ENCODE measurements around the gene CAPN12.

DNA sequence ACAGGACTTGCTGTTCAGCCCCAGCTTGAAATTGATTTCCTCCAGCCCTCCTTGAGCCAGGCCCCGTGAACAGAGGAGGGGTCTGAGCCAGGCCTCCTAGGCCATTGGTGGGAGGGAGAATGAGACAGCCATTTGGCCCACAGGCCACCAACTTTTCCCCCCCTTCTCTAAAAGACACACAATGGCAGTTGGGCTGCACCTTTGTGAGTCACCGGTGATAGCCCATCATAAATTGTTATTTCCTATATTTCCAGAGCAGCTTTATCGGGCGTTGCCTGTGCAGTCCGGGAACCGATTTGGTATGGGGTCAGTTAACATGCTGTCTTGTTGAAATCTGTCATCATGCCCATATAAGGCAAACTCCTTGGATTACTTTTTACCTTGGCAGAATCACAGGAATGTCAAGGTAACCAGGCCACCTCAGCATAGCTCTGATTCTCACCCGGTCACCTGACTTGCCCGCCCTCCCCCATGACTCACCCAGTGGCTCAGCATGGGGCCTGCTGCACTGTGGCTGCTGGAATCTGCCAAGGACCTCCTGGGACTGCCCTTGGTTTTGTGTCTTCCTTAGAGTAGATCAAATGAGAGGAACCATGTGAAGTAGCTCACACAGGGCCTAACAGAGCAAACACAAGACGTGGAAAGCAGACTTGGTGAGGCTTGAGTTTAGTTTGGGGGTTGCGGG lies 60.7 kb downstream of the CAPN12 start:
- TF ChIP-seq, protein P1, sequence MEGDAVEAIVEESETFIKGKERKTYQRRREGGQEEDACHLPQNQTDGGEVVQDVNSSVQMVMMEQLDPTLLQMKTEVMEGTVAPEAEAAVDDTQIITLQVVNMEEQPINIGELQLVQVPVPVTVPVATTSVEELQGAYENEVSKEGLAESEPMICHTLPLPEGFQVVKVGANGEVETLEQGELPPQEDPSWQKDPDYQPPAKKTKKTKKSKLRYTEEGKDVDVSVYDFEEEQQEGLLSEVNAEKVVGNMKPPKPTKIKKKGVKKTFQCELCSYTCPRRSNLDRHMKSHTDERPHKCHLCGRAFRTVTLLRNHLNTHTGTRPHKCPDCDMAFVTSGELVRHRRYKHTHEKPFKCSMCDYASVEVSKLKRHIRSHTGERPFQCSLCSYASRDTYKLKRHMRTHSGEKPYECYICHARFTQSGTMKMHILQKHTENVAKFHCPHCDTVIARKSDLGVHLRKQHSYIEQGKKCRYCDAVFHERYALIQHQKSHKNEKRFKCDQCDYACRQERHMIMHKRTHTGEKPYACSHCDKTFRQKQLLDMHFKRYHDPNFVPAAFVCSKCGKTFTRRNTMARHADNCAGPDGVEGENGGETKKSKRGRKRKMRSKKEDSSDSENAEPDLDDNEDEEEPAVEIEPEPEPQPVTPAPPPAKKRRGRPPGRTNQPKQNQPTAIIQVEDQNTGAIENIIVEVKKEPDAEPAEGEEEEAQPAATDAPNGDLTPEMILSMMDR (IDR thresholded peaks at IDR 0.05): no peak
- TF ChIP-seq TCF7L2 (IDR thresholded peaks at IDR 0.05; ENCODE audit: low read depth, low read length): peak; percentile 87
- TF ChIP-seq POLR2AphosphoS5 (IDR thresholded peaks at IDR 0.05; ENCODE audit: low read depth, low read length): no peak
- TF ChIP-seq, protein P2, sequence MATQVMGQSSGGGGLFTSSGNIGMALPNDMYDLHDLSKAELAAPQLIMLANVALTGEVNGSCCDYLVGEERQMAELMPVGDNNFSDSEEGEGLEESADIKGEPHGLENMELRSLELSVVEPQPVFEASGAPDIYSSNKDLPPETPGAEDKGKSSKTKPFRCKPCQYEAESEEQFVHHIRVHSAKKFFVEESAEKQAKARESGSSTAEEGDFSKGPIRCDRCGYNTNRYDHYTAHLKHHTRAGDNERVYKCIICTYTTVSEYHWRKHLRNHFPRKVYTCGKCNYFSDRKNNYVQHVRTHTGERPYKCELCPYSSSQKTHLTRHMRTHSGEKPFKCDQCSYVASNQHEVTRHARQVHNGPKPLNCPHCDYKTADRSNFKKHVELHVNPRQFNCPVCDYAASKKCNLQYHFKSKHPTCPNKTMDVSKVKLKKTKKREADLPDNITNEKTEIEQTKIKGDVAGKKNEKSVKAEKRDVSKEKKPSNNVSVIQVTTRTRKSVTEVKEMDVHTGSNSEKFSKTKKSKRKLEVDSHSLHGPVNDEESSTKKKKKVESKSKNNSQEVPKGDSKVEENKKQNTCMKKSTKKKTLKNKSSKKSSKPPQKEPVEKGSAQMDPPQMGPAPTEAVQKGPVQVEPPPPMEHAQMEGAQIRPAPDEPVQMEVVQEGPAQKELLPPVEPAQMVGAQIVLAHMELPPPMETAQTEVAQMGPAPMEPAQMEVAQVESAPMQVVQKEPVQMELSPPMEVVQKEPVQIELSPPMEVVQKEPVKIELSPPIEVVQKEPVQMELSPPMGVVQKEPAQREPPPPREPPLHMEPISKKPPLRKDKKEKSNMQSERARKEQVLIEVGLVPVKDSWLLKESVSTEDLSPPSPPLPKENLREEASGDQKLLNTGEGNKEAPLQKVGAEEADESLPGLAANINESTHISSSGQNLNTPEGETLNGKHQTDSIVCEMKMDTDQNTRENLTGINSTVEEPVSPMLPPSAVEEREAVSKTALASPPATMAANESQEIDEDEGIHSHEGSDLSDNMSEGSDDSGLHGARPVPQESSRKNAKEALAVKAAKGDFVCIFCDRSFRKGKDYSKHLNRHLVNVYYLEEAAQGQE (IDR thresholded peaks at IDR 0.05; ENCODE audit: insufficient read depth in 1 of 2, low read depth in 2 of 2, low read length in 1 of 2): no peak
- TF ChIP-seq SIN3A (IDR thresholded peaks at IDR 0.05; ENCODE audit: borderline replicate concordance, insufficient read depth, low read depth, low read length): no peak
